ENCODE data around the gene TMEM184C.

Gene TMEM184C

GRCh38 chr4:147599769-147600168 lies 17.4 kb upstream of the TMEM184C start:
- no peak for DNase-seq (ENCODE audit: low read depth in 2 of 2)

GRCh38 chr4:147605499-147605898 lies 11.7 kb upstream of the TMEM184C start:
- DNase-seq (ENCODE audit: low read depth in 2 of 2): no peak

- no peak for DNase-seq (ENCODE audit: low read depth in 2 of 2)
These were observed 9.7 kb upstream of the TMEM184C start for GRCh38 chr4:147607471-147607870.

GRCh38 chr4:147610686-147611085 lies 6.5 kb upstream of the TMEM184C start:
- DNase-seq (ENCODE audit: low read depth in 2 of 2): no peak

GRCh38 chr4:147616849-147617172 lies 386 bp upstream of the TMEM184C start:
- no peak for DNase-seq (ENCODE audit: low read depth in 2 of 2)

- DNase-seq (ENCODE audit: low read depth in 2 of 2): no peak
These were observed 869 bp downstream of the TMEM184C start for GRCh38 chr4:147617841-147618691.

GRCh38 chr4:147620315-147620714 lies 3.1 kb downstream of the TMEM184C start:
- DNase-seq (ENCODE audit: low read depth in 2 of 2): no peak

GRCh38 chr4:147625733-147626132 lies 8.5 kb downstream of the TMEM184C start:
- no peak for DNase-seq (ENCODE audit: low read depth in 2 of 2)

- no peak for DNase-seq (ENCODE audit: low read depth in 2 of 2)
These were observed 9.7 kb downstream of the TMEM184C start for GRCh38 chr4:147626903-147627302.

- no peak for DNase-seq (ENCODE audit: low read depth in 2 of 2)
These were observed 11.2 kb downstream of the TMEM184C start for GRCh38 chr4:147628415-147628814.

- DNase-seq (ENCODE audit: low read depth in 2 of 2): no peak
These were observed 12.9 kb downstream of the TMEM184C start for GRCh38 chr4:147629783-147630730.

GRCh38 chr4:147633113-147633512 lies 15.9 kb downstream of the TMEM184C start:
- DNase-seq (ENCODE audit: low read depth in 2 of 2): no peak

GRCh38 chr4:147633643-147634042 lies 16.4 kb downstream of the TMEM184C start:
- no peak for DNase-seq (ENCODE audit: low read depth in 2 of 2)

- DNase-seq (ENCODE audit: low read depth in 2 of 2): no peak
These were observed 18.2 kb downstream of the TMEM184C start for GRCh38 chr4:147635348-147635747.

- DNase-seq (ENCODE audit: low read depth in 2 of 2): no peak
These were observed 21.2 kb downstream of the TMEM184C start for GRCh38 chr4:147638365-147638764.

GRCh38 chr4:147638942-147639341 lies 21.7 kb downstream of the TMEM184C start:
- no peak for DNase-seq (ENCODE audit: low read depth in 2 of 2)

GRCh38 chr4:147639388-147639787 lies 22.2 kb downstream of the TMEM184C start:
- no peak for DNase-seq (ENCODE audit: low read depth in 2 of 2)

GRCh38 chr4:147640331-147640730 lies 23.1 kb downstream of the TMEM184C start:
- no peak for DNase-seq (ENCODE audit: low read depth in 2 of 2)

GRCh38 chr4:147643616-147644015 lies 26.4 kb downstream of the TMEM184C start:
- DNase-seq (ENCODE audit: low read depth in 2 of 2): no peak

- no peak for DNase-seq (ENCODE audit: low read depth in 2 of 2)
These were observed 27.3 kb downstream of the TMEM184C start for GRCh38 chr4:147644471-147644870.

- no peak for DNase-seq (ENCODE audit: low read depth in 2 of 2)
These were observed 27.9 kb downstream of the TMEM184C start for GRCh38 chr4:147645099-147645498.

GRCh38 chr4:147648656-147649055 lies 31.5 kb downstream of the TMEM184C start:
- no peak for DNase-seq (ENCODE audit: low read depth in 2 of 2)

- DNase-seq (ENCODE audit: low read depth in 2 of 2): no peak
These were observed 34.4 kb downstream of the TMEM184C start for GRCh38 chr4:147651563-147651962.

Data from stimulated activated CD8-positive, alpha-beta memory T cell treated with anti-CD3 and anti-CD28 coated beads, Interleukin-15, amount 100 ng/mL, for 4 hours (primary cell).